Measurements from ENCODE around the gene NCBP1.

DNA sequence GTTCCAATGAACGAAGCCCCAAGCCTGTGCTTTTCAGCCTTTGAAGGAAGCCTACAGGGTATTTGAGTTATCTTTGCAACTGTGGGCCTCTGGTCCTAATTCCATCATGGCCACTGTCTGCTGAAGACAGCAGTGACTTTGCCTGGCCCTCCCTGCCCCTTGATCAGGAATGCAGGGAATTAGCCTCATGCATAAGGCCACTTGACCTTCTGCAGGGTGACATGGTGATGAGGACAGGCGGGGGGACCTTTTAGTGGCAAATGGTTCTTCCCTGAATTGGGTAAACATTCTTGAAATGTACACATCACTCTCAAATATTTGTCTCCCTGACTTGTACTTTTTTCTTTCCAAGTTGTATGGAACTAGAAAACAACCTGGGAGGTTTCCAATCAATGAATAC is 88.7 kb downstream of the NCBP1 start:
- TF ChIP-seq, protein P1, sequence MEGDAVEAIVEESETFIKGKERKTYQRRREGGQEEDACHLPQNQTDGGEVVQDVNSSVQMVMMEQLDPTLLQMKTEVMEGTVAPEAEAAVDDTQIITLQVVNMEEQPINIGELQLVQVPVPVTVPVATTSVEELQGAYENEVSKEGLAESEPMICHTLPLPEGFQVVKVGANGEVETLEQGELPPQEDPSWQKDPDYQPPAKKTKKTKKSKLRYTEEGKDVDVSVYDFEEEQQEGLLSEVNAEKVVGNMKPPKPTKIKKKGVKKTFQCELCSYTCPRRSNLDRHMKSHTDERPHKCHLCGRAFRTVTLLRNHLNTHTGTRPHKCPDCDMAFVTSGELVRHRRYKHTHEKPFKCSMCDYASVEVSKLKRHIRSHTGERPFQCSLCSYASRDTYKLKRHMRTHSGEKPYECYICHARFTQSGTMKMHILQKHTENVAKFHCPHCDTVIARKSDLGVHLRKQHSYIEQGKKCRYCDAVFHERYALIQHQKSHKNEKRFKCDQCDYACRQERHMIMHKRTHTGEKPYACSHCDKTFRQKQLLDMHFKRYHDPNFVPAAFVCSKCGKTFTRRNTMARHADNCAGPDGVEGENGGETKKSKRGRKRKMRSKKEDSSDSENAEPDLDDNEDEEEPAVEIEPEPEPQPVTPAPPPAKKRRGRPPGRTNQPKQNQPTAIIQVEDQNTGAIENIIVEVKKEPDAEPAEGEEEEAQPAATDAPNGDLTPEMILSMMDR (conservative IDR thresholded peaks at IDR 0.05; ENCODE audit: low read depth, low read length), result no peak
- TF ChIP-seq EZH2phosphoT487 (IDR thresholded peaks at IDR 0.05; ENCODE audit: borderline replicate concordance, low read length) (no peak), EZH2 (IDR thresholded peaks at IDR 0.05; ENCODE audit: low read length, unreplicated experiment) (no peak)

Measured in PC-3 (cell line).